Thyroid gland (tissue), 4 donors: ENCODE results near the gene MEI1.

Source experiments
- POLR2A ChIP-seq, 2 donors: fragments of 450-650 bp; IDR thresholded peaks; one replicate each; pipeline ENCODE4 v1.6.1; 2017; ENCODE audit warnings: antibody characterized with exemption in 2 of 2, mild to moderate bottlenecking in 2 of 2, moderate library complexity in 1 of 2
- TF ChIP-seq, protein P1 (sequence below), 6 experiments: fragments of 200-600 bp in 3 of 6; fragments of 450-650 bp in 3 of 6; sonication (generic) in 3 of 6; IDR thresholded peaks; one replicate each; pipeline ENCODE4 v1.5.1; 2016 to 2019; ENCODE audit warnings: antibody characterized with exemption in 6 of 6, mild to moderate bottlenecking in 2 of 6, inconsistent platforms in 1 of 6, moderate library complexity in 1 of 6

DNA sequence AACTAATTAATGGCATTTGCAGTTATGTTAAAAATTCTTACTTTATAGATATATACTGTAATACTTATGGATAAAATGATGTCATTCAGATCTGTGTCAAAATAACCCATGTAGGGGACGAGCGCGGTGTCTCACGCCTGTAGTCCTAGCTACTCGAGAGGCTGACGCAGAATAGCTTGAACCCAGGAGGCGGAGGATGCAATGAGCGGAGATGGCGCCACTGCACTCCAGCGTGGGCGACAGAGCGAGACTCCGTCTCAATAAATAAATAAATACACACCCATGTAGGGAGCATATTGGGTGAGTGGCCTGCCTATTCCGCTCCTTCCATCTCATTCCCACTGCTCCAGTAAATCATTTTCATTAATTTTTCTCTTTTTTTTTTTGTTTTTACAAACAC lies 17.7 kb upstream of the MEI1 start:
- TF ChIP-seq, protein P1, sequence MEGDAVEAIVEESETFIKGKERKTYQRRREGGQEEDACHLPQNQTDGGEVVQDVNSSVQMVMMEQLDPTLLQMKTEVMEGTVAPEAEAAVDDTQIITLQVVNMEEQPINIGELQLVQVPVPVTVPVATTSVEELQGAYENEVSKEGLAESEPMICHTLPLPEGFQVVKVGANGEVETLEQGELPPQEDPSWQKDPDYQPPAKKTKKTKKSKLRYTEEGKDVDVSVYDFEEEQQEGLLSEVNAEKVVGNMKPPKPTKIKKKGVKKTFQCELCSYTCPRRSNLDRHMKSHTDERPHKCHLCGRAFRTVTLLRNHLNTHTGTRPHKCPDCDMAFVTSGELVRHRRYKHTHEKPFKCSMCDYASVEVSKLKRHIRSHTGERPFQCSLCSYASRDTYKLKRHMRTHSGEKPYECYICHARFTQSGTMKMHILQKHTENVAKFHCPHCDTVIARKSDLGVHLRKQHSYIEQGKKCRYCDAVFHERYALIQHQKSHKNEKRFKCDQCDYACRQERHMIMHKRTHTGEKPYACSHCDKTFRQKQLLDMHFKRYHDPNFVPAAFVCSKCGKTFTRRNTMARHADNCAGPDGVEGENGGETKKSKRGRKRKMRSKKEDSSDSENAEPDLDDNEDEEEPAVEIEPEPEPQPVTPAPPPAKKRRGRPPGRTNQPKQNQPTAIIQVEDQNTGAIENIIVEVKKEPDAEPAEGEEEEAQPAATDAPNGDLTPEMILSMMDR (IDR thresholded peaks at IDR 0.05) = no peak
- TF ChIP-seq POLR2A (IDR thresholded peaks at IDR 0.05) = no peak
